Measurements from ENCODE around the gene RBFOX2. TPM values are rescaled to one million over a fixed set of nuclear protein-coding genes. Genes with fewer than 3 reads are reported as not detected.
"Not testable (repeated sequence)": the region's sequence is repeated elsewhere in the genome, so short reads cannot be mapped to it uniquely, and the experiment has no call there.

The RBFOX2 gene
- total RNA-seq, 1 experiment from 2014 or later: 91.1 TPM

GRCh38 chr22:35703861-35704584, 324.6 kb downstream of the RBFOX2 start:
- no peak overlapping the region for H3K4me3 Mint-ChIP-seq (ENCODE audit: unreplicated experiment)
- no peak for TF ChIP-seq CTCF (IDR thresholded peaks at IDR 0.05; ENCODE audit: insufficient read depth in 1 of 2, low read depth in 1 of 2, low read length in 1 of 2, severe bottlenecking in 1 of 2, unreplicated experiment in 1 of 2)
- Histone ChIP-seq H3K4me3 (ENCODE audit: low read depth, low read length) (no peak overlapping the region), H3K9me3 (no peaks in the 10 kb centered on the region), H3K27me3 (replicated peaks; ENCODE audit: control insufficient read depth, insufficient read depth, low read length) (no peaks in the 10 kb centered on the region), H3K36me3 (ENCODE audit: control insufficient read depth, insufficient read depth, low read length) (no peaks in the 10 kb centered on the region), H3K4me1 (no peaks in the 10 kb centered on the region)
- POLR2A ChIA-PET: no interaction called here
- CTCF ChIA-PET: no interaction called here
- intact Hi-C loops (cut with micrococcal nuclease; ENCODE audit: unreplicated experiment): no loop called here
- DNase-seq: no peak
- no TSS peak for BruUV-seq (replicated peaks)
- no peaks in the 10 kb centered on the region for H3K36me3 Mint-ChIP-seq (ENCODE audit: insufficient read depth, unreplicated experiment)
- no peak overlapping the region for H3K27ac Mint-ChIP-seq (ENCODE audit: unreplicated experiment)
- no peaks in the 10 kb centered on the region for H3K4me1 Mint-ChIP-seq (ENCODE audit: low read depth, unreplicated experiment)
- H3K9me3 Mint-ChIP-seq (ENCODE audit: unreplicated experiment): no peaks in the 10 kb centered on the region
- no peaks in the 10 kb centered on the region for H3K27me3 Mint-ChIP-seq (ENCODE audit: insufficient read depth, unreplicated experiment)

GRCh38 chr22:35699852-35700251, 328.8 kb downstream of the RBFOX2 start:
- H3K4me3 ChIP-seq (ENCODE audit: low read depth, low read length); H3K27ac Mint-ChIP-seq (ENCODE audit: unreplicated experiment); DNase-seq; BruUV-seq (replicated peaks); H3K36me3 Mint-ChIP-seq (ENCODE audit: insufficient read depth, unreplicated experiment); CTCF ChIA-PET; H3K9me3 Mint-ChIP-seq (ENCODE audit: unreplicated experiment); H3K4me3 Mint-ChIP-seq (ENCODE audit: unreplicated experiment); H3K27me3 Mint-ChIP-seq (ENCODE audit: insufficient read depth, unreplicated experiment); H3K4me1 ChIP-seq; H3K36me3 ChIP-seq (ENCODE audit: control insufficient read depth, insufficient read depth, low read length); H3K4me1 Mint-ChIP-seq (ENCODE audit: low read depth, unreplicated experiment); H3K9me3 ChIP-seq; POLR2A ChIA-PET; intact Hi-C loops (cut with micrococcal nuclease; ENCODE audit: unreplicated experiment); H3K27me3 ChIP-seq (replicated peaks; ENCODE audit: control insufficient read depth, insufficient read depth, low read length): not testable (repeated sequence)

GRCh38 chr22:35697142-35697541, 331.5 kb downstream of the RBFOX2 start:
- H3K36me3 ChIP-seq (ENCODE audit: control insufficient read depth, insufficient read depth, low read length): no peaks in the 10 kb centered on the region
- H3K4me1 ChIP-seq: no peaks in the 10 kb centered on the region
- DNase-seq: no peak
- no peaks in the 10 kb centered on the region for H3K9me3 ChIP-seq
- H3K4me1 Mint-ChIP-seq (ENCODE audit: low read depth, unreplicated experiment): no peaks in the 10 kb centered on the region
- H3K36me3 Mint-ChIP-seq (ENCODE audit: insufficient read depth, unreplicated experiment): peaks cover 6% of the 10 kb centered on the region
- BruUV-seq (replicated peaks): no TSS peak
- H3K27me3 Mint-ChIP-seq (ENCODE audit: insufficient read depth, unreplicated experiment): peaks cover 4% of the 10 kb centered on the region
- H3K27me3 ChIP-seq (replicated peaks; ENCODE audit: control insufficient read depth, insufficient read depth, low read length): no peaks in the 10 kb centered on the region
- no peak overlapping the region for H3K4me3 Mint-ChIP-seq (ENCODE audit: unreplicated experiment)
- intact Hi-C loops (cut with micrococcal nuclease; ENCODE audit: unreplicated experiment): no loop called here
- no peak overlapping the region for H3K27ac Mint-ChIP-seq (ENCODE audit: unreplicated experiment)
- CTCF ChIA-PET: no interaction called here
- H3K9me3 Mint-ChIP-seq (ENCODE audit: unreplicated experiment): no peaks in the 10 kb centered on the region
- POLR2A ChIA-PET: no interaction called here
- no peak for TF ChIP-seq CTCF (IDR thresholded peaks at IDR 0.05; ENCODE audit: insufficient read depth in 1 of 2, low read depth in 1 of 2, low read length in 1 of 2, severe bottlenecking in 1 of 2, unreplicated experiment in 1 of 2)
- H3K4me3 ChIP-seq (ENCODE audit: low read depth, low read length): no peak overlapping the region

GRCh38 chr22:35695202-35695601, 333.4 kb downstream of the RBFOX2 start:
- Histone ChIP-seq H3K4me3 (ENCODE audit: low read depth, low read length) (no peak overlapping the region), H3K36me3 (ENCODE audit: control insufficient read depth, insufficient read depth, low read length) (no peaks in the 10 kb centered on the region), H3K27me3 (replicated peaks; ENCODE audit: control insufficient read depth, insufficient read depth, low read length) (no peaks in the 10 kb centered on the region), H3K4me1 (no peaks in the 10 kb centered on the region), H3K9me3 (no peaks in the 10 kb centered on the region)
- no peak overlapping the region for H3K27ac Mint-ChIP-seq (ENCODE audit: unreplicated experiment)
- H3K9me3 Mint-ChIP-seq (ENCODE audit: unreplicated experiment): no peaks in the 10 kb centered on the region
- ChIA-PET POLR2A (no interaction called here), CTCF (no interaction called here)
- BruUV-seq (replicated peaks): no TSS peak
- H3K27me3 Mint-ChIP-seq (ENCODE audit: insufficient read depth, unreplicated experiment): peaks cover 4% of the 10 kb centered on the region
- H3K4me3 Mint-ChIP-seq (ENCODE audit: unreplicated experiment): no peak overlapping the region
- intact Hi-C loops (cut with micrococcal nuclease; ENCODE audit: unreplicated experiment): no loop called here
- H3K36me3 Mint-ChIP-seq (ENCODE audit: insufficient read depth, unreplicated experiment): peaks cover 6% of the 10 kb centered on the region
- no peak for TF ChIP-seq CTCF (IDR thresholded peaks at IDR 0.05; ENCODE audit: insufficient read depth in 1 of 2, low read depth in 1 of 2, low read length in 1 of 2, severe bottlenecking in 1 of 2, unreplicated experiment in 1 of 2)
- H3K4me1 Mint-ChIP-seq (ENCODE audit: low read depth, unreplicated experiment): no peaks in the 10 kb centered on the region
- DNase-seq: no peak

Measured in Caco-2 (cell line).